HG02798 (cell line): ENCODE data around the gene FMO5.
"Not testable (repeated sequence)": the region's sequence is repeated elsewhere in the genome, so short reads cannot be mapped to it uniquely, and the experiment has no call there.

ENCODE experiments used
- ATAC-seq: cut with Tn5 transposase; IDR thresholded peaks from one replicate; pipeline ENCODE4 v1.9.1; 2021; ENCODE audit warnings: mild to moderate bottlenecking; ENCODE audit not compliant: unreplicated experiment, poor library complexity

FMO5 gene

GRCh38 chr1:147240131-147240721 is 15.1 kb upstream of the FMO5 start:
- not testable (repeated sequence) for ATAC-seq

- ATAC-seq = no peak
These were observed 14.0 kb upstream of the FMO5 start for GRCh38 chr1:147238925-147239820.

- no peak for ATAC-seq
These were observed 13.1 kb upstream of the FMO5 start for GRCh38 chr1:147238053-147238902.

- ATAC-seq = no peak
These were observed 12.0 kb upstream of the FMO5 start for GRCh38 chr1:147236959-147237791.

GRCh38 chr1:147236448-147236847 is 11.3 kb upstream of the FMO5 start:
- ATAC-seq = no peak

- no peak for ATAC-seq
These were observed 10.7 kb upstream of the FMO5 start for GRCh38 chr1:147235822-147236221.

GRCh38 chr1:147233903-147234302 is 8.8 kb upstream of the FMO5 start:
- ATAC-seq = not testable (repeated sequence)

GRCh38 chr1:147231032-147231431 is 5.9 kb upstream of the FMO5 start:
- not testable (repeated sequence) for ATAC-seq

- ATAC-seq = no peak
These were observed 1.2 kb downstream of the FMO5 start for GRCh38 chr1:147223740-147224615.

- no peak for ATAC-seq
These were observed 6.5 kb downstream of the FMO5 start for GRCh38 chr1:147218606-147219005.

GRCh38 chr1:147217141-147217540 is 8.0 kb downstream of the FMO5 start:
- ATAC-seq = no peak

- no peak for ATAC-seq
These were observed 9.0 kb downstream of the FMO5 start for GRCh38 chr1:147216124-147216523.

- ATAC-seq = no peak
These were observed 9.6 kb downstream of the FMO5 start for GRCh38 chr1:147215540-147215916.

- ATAC-seq = no peak
These were observed 10.1 kb downstream of the FMO5 start for GRCh38 chr1:147214842-147215539.

- no peak for ATAC-seq
These were observed 10.8 kb downstream of the FMO5 start for GRCh38 chr1:147214325-147214724.

GRCh38 chr1:147213271-147213670 is 11.9 kb downstream of the FMO5 start:
- ATAC-seq = no peak

- ATAC-seq = no peak
These were observed 13.6 kb downstream of the FMO5 start for GRCh38 chr1:147211577-147211976.

- ATAC-seq = no peak
These were observed 14.2 kb downstream of the FMO5 start for GRCh38 chr1:147210987-147211386.
